KG1 (cell line): Measurements from ENCODE around the gene AIFM2.
"Not testable (repeated sequence)": the region's sequence is repeated elsewhere in the genome, so short reads cannot be mapped to it uniquely, and the experiment has no call there.

Experiments used
- DNase-seq: peaks from one replicate; lab custom pipeline; 2025; lab: John Stamatoyannopoulos, UW

Gene AIFM2

DNA sequence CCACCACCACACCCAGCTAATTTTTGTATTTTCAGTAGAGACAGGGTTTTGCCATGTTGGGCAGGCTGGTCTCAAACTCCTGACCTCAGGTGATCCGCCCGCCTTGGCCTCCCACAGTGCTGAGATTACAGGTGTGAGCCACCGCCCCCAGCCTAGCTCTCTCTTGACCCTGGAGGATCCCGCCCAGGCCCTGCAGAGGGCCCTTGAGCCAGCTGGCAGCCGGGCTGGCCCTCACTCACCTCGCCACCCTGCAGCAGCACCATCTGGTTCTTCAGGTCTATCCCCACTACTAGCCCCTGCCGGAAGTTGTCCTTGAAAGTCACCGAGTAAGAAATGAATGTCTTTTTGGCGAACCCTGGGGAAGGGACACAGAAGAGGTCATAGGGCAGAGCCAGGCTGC, 9.5 kb downstream of the AIFM2 start:
- DNase-seq, result not testable (repeated sequence)

DNA sequence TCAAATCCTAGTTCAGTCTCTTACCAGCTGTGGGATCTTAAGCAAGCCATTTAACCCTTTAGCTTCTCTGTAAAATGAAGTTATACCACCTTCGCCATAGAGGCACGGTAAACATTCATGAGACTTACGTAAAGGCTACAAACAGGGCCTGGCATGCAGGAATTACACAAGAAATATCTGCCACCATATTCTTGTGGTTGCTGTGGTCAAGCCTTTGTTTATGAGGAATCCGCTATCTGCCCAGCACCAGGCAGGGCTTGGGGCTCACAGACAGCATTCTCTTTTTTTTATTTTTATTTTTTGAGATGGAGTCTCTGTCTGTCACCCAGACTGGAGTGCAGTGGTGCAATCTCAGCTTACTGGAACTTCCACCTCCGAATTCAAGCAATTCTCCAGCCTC, 9.9 kb downstream of the AIFM2 start:
- no peak for DNase-seq

DNA sequence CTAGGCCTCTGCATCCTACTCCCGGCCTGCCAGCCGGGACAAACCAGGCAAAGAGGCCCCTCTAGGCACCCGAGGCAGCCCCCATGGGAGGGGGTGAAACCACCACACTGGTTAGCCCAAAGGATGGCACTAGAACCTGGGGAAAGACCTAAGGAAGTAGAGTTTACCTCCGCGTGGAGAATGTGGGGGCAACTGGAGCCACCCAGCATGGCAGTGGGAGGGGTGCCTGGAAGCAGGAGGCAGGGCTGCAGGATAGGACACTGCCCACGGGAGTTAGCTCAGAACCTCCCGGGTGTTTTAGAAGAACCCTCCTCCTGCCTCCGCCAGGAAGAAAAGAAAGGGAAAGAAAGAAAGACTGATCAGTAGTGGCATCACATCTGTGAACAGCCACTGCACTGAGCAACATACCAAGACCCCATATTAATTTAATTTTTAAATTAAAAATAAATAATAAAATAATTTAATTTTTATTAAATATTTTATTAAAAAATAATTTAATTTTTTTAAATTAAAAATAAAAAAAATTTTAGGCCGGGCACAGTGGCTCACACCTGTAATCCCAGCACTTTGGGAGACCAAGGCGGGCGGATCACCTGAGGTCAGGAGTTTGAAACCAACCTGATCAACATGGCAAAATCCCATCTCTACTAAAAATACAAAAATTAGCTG, 11.2 kb downstream of the AIFM2 start:
- DNase-seq, result no peak

DNA sequence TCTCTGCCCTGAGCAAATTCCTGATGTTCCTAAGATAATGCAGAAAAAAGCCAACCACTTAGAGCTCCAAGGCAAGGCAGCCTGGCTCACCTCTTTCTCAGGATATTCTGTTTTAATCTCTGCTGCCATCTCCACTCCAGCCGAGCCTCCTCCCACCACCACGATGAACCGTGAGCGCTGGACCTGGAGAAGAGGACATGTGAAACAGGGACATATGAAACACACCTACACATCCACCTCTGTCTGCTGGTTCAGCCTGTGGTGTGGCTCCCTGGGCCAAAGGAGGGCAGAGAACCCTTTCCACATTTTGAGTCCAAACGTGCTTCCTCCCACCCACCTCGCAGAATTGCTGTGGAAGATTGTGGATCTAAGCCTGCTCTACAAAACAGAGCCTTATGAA, 12.2 kb downstream of the AIFM2 start:
- no peak for DNase-seq

DNA sequence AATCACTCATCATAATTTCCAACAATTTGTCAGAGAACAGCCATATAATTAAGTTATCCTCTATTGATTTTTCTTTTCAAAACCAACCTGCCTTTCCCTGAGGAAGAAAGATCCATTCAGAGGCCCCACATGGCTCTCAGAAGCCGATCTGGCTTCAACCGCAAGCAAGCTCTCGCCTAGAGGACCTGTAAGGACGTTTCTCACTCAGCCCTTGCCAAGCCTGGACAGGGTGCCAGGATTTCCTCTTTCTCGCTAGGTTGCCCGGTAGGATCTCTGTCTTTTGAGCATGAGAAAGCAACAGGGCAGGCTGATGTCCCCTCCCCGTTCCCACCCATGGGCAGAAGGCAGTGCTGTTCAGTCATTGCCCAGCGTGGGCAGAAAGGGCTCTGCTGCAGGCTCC, 13.0 kb downstream of the AIFM2 start:
- no peak for DNase-seq

DNA sequence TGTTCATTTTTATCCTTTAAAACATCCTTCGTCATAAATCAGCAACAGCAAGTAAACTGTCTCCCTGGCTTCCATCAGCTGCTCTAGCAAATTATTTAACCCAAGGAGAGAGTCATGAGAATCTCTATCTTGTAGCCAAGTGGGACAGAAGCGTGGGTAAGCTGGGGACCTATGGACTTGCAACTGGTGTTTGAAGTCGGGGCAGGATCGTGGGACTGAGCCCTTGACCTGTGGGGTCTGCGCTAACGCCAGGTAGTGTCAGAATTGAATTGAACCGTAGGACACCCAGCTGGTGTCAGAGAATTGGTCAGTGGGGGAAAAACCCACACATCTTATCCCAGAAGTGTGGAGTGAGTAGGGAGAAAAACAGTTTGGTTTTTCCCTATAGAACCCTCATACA, 13.4 kb downstream of the AIFM2 start:
- DNase-seq, result no peak

DNA sequence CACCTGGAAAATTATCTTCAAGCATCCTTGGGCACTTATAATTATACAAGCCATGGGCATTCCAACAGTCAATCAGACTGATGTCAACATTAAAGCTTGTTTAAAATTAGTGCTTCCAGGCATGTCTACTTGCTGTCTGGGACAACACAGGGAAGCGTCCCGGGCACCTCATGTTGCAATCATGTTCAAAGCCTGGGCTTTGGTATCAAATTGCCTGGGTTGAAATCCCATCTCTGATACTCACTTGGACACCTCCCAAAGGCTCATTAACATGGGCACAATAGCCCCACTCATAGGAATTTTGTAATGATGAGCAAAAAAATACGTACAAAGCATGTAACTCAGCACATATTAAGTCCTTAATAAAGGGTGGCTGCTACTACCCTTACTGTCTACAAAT, 14.4 kb downstream of the AIFM2 start:
- DNase-seq, result no peak

DNA sequence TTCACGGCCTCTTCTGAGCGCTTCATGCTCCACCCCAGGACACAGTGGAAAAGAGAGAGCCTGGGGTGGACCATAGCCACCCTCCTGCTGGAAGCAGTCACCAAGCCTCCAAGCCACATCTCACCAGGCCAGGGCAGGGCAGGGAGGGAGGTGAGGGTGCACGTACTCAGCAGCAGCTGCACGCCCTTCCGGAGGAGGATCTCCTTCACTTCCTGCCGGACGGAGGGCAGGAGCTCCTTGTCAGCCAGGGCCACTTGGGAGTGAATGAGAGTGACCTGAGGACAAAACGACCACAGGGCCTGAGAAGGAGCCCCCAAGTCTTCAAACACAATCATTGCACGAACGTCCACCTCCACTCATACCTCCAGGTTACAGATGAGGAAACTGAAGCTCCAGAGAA, 15.0 kb downstream of the AIFM2 start:
- no peak for DNase-seq

DNA sequence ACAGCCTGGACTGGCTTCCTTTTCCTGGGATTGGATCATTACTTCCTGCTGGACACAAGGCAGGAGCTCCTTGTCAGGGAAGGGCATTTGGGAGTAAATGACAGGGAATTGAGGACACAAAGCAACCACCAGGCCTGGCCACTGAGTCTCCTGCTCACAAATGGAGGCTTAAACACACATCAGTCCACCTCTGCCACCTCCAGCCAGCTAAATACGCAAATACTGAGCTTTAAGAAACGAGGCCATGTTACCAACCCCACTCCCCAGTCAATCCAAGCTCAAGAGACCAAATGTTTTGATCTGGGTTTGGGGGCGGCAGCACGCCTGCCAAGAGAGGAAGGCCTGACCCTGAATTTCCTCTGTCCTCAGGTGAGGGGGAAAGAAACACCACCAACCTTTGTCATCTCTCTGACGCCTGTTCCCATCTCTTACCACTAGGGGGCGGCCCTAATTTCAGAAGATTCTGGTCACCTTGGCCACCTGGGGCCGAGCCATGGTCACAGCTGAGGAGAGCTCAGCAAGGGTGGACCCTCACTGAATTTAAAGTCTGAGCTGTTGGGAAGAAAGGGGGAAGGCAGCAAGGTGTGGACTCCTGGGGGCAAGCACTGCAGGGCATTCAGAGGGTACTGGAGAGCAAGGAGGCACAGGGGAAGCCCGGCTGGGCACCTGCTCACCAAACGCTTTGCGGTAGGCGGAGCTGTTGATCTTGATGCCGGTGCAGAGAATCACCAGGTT, 16.5 kb downstream of the AIFM2 start:
- peak; percentile 7 for DNase-seq

DNA sequence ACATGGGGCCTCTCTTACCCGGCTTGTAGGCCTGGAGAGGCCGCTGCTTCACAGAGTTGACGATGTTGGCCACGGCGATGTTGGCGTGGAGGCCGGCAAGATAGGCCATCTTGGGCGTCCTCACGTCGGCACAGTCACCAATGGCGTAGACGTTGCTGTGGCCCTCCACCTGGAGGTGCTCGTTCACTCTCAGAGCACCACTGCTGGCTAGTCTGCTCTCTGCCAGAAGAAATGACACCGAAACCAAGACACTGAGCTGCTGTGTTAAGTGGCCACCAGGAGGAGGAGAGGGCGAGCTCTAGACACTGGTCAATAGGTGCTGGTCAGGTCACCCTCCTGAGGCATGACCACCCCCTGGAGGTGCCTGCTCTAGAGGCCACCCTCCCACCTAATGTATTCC, 17.7 kb downstream of the AIFM2 start:
- no peak for DNase-seq

DNA sequence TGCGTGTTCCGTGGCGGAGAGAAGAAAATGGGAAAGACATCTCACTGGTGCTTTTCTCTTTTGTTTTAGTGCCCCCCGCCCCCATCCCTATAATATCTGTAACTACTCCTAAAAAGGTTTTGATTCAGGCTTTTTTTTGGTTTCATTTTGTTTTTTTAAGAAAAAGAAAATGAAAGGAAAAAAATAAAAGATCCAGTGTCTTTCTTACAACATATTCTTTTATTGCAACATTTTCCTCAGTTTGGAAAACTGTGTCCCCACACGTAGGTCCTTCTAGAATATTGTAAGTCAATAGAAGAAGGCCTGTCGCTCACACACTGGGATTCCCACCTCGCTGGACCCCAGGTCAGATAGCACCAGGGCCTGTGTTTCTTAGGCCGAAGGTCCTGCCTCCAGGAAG, 20.6 kb downstream of the AIFM2 start:
- DNase-seq, result no peak

DNA sequence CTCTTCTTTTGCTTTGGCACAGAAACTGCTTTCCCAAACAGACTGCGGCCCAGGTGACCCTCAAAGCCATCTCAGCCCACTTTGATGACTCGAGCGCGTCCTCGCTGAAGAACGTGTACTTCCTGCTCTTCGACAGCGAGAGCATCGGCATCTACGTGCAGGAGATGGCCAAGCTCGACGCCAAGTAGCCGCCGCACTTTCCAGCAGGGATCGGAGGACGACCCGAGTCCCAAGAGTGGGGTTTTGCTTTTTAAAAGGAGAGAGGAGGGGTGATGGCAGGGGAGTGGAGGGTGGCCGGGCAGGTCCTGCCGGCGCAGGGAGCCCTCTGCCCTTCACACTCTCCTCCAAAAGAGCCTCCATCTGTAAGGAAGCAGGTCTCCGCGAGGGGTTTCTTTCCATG, 21.1 kb downstream of the AIFM2 start:
- DNase-seq, result no peak

DNA sequence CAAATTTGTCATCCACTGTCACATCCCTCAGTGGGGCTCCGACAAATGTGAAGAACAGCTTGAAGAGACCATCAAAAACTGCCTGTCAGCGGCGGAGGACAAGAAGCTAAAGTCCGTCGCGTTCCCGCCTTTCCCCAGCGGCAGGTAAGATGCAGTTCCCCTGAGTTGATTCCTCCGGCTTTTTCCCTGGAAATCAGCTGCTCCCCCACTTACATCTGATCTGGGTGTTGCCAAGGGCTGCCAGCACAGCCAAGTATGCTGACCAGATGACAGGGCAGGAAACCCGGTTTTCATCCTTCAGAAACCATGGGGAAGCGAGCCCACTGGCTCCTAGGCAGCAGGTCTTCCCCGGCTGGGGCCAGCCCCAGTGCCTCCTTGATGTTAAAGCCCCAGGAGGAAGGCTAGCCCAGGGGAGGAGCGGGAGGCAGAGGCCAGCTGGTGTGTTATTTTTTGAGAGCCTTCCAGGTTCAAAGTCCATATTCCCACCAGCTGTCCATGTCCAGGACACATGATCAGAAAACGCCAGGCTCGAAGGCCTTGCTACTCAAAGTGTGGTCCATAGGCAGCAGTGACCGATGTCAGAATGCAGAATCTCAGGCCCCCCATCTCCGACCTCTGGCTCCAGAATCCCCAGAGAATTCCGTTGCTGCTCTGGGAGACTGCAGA, 23.4 kb downstream of the AIFM2 start:
- no peak for DNase-seq

DNA sequence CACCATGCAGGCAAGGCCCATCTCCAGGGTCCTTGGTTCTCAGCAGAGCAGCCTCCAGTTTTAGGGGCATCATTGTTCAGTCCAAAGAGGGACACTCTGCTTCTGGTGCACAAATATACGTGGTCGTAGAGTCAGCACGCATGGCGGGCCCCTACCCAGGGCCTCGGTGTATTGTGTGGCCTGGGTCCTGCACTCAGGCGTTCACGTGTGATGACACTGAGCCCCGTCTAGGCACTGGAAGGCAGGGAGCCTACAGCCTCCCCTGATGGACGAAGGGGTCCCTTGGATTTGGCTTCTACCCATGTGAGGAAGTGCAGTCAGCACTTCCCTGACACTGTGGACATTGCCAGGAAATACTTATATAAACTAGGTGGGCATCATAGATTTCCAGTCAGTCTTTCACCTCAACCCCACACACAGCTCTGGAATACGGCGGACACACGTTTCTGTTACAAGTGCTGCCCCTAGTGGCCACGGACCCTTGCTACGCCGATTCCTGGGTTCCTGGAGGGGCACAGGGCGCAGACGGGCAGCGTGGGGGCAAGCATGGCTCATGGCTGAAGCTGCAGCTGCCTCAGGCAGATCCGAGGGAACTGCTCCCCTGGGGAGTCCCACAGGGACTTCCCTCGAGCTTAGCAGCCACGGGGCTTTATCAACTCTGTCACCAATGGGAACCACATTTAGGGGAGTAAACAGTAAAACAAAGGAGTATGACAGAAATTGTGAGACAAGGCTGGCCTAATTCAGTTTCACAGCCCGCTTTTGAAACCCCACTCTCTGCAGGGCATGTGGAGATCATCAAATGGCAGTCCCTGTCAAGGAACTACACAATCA, 25.4 kb downstream of the AIFM2 start:
- DNase-seq, result no peak

DNA sequence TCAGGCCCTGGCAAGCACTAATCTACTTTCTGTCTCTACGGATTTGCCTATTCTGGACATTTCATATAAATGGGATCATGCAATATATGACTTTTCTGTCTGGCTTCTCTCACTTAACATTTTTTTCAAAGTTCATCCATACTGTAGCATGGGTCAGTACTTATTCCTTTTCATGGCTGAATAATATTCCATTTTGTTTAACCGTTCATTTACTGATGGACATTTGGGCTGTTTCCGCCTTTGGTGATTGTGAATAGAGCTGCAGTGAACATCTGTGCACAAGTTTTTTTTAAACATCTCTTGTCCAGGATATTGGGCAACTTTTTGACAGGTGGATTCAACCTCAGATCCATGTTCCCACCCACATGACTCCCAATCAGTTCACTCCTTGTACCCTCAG, 31.0 kb downstream of the AIFM2 start:
- DNase-seq, result no peak

DNA sequence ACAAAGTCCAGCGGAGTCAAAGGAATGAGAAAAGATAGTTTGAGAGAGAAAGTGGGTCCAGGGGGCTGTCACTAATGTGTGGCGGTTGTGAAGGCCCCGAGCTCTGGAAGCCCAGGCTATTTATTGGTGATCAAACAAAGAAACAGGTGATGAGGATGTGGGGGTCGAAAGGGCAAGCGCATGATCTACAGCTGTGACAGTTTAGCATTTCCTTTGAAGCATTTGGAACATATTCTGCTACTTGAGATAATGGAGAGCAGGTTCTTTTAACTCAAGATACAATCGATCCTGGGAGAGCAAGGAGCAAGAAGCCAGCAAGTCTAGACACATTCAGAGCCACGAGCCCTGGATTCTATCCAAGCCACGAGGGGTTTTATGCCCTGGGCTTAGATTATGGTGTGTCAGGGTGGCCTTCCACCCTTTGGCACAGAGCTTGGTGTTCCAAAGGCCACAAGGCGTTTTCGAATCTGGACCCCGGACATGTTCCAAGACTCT, 31.5 kb downstream of the AIFM2 start:
- DNase-seq, result not testable (repeated sequence)

DNA sequence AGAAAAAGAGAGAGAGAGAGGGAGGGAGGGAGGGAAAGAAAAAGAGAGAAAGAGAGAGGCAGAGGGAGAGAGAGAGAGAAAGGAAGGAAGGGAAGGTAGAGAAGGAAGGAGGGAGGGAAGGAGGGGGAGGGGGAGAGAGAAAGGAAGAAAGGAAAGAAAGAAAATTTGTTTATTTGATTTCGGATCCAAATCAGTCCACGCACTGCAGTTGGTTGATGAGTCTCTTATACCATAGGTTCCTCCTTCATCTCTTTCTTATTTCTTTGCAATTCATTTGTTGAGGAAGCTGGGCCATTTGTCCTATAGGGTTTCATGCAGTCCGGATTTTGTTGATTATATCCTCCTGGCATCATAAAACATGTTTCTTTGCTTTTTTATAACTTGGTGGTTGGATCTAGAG, 34.4 kb downstream of the AIFM2 start:
- DNase-seq, result no peak

DNA sequence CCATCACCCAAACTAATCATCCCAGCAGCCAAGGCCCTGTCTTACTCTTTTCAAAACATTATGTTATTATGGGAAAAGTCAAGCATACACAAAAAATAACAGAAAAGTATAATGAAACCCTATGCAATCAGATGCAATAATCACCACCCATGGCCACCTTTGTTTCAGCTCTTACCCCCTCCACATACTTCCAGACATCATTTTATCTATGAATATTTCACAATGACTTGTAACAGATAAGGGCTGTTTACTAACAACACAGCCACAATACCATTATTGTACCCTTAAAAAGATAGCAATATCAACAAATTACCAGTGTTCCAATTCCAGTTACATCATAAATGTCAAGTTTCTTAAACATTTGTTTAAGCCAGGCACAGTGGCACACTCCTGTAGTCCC, 35.2 kb downstream of the AIFM2 start:
- no peak for DNase-seq

DNA sequence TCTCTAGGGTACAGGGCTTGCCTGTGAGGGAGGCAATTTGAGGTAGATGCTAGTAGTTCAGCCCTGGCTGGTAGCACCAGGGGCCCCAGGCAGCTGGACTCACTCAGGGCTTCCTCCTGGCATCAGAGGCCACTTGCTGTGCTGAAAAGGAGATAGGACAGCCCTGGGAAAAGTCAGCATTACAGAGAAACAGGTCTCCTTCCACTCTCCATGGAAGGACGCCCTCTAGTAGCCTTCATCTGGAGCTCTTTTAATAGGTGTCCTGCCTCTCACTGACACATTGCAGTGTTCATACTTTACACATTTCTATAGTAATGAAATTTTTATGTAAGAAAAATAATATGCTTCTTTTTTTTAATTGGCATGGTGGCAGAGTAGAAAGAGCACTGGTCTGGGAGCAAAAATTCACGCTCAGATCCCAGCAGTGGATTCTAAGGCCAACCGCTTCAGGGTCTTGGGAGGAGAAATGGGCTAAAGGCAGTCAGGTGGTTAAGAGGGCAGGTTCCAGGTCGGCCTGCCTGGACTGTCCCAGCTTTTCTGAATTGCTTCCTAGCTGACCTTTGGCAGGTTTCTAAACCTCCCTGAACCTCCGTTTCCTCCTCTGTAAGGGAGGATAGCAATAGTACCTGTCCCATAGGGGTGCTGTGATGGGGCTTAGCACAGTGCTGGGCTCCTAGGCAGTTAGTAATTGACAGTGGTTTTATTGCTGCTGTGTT, 35.8 kb downstream of the AIFM2 start:
- no peak for DNase-seq

DNA sequence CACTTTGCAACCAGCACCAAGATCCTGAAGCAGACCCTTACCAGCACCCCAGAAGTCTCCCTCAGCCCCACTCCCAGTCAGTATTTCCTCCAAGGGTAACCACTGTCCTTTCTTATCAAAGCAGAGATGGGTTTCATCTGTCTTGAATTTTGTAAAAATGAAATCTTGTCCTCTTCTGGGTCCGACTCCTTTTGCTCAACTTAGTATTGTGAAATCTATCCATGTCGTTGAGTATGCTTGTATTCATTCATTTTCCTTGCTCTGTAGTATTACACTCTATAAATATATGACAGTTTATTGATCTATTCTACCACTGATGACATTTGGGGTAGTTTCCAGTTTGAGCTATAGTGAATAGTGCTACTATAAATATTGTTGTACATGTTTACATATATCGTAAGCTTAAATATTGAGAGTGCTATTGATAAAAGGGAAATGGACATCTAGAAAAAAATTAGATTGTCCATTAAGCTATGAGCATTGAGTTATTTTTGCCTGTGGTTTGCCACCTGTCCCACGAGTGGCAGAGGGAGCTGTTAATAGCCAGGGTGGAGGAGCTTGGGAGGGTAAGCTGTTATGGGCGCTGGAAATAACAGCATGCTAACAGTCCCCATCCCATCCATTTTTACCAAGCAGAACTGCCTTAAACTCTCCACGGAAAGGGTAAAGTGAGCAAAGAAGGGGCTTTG, 36.5 kb downstream of the AIFM2 start:
- DNase-seq, result no peak

DNA sequence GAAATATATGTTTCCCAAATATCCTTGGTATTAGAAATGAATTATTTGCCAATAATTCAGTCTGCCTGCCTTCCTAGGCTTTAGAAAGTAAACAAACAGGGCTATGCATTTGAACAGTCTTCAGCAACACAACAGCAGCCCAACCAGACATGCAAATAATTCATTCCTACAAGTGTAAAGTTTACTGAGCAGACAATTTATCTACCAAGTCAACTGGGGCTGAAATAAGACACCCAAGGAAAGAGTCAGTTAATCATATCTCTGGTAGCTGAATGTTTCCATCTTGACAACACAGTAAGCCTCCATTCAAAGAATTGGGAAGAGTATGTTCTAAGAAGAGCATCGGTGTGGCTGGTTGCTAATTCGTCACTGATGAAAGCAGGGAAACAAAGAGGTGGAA, 38.4 kb downstream of the AIFM2 start:
- no peak for DNase-seq
